Measurements from ENCODE around the gene CCL5. TPM values are rescaled to one million over a fixed set of nuclear protein-coding genes. Genes with fewer than 3 reads are reported as not detected.

The CCL5 gene
- total RNA-seq, 1 experiment from 2014 or later, result not detected

- intact Hi-C loops (cut with micrococcal nuclease), result no loop called here
Measured at GRCh38 chr17:35847006-35847405, 33.2 kb downstream of the CCL5 start.

GRCh38 chr17:35846055-35846809 lies 33.9 kb downstream of the CCL5 start:
- intact Hi-C loops (cut with micrococcal nuclease), result no loop called here
- Mint-ChIP-seq H3K4me1 (ENCODE audit: insufficient read depth, unreplicated experiment) (no peaks in the 10 kb centered on the region), H3K27me3 (ENCODE audit: insufficient read depth, unreplicated experiment) (no peaks in the 10 kb centered on the region), H3K27ac (ENCODE audit: low read depth, unreplicated experiment) (no peak overlapping the region), H3K36me3 (ENCODE audit: insufficient read depth, unreplicated experiment) (peaks cover 83% of the 10 kb centered on the region), H3K9me3 (ENCODE audit: unreplicated experiment) (no peaks in the 10 kb centered on the region), H3K4me3 (ENCODE audit: unreplicated experiment) (no peak overlapping the region)
- no TSS peak for BruUV-seq (replicated peaks)
- TF ChIP-seq CTCF (IDR thresholded peaks at IDR 0.05; ENCODE audit: unreplicated experiment), result no peak
- DNase-seq (ENCODE audit: unreplicated experiment), result no peak
- ChIA-PET CTCF (interaction anchor here (1.6 kb wide), 1 partner anchor 37 kb away, joined by 3 read pairs; the partner anchor contains the start of gene TAF15), POLR2A (interaction anchor here (1.2 to 2.8 kb wide), 2 partner anchors 11 to 25 kb away, joined by 3 to 11 read pairs; no protein-coding TSS in a partner anchor)

More at GRCh38 chr17:35847006-35847405, 33.2 kb downstream of the CCL5 start:
- BruUV-seq (replicated peaks), result no TSS peak
- Mint-ChIP-seq H3K36me3 (ENCODE audit: insufficient read depth, unreplicated experiment) (peaks cover 82% of the 10 kb centered on the region), H3K4me1 (ENCODE audit: insufficient read depth, unreplicated experiment) (no peaks in the 10 kb centered on the region), H3K27me3 (ENCODE audit: insufficient read depth, unreplicated experiment) (no peaks in the 10 kb centered on the region), H3K4me3 (ENCODE audit: unreplicated experiment) (no peak overlapping the region), H3K27ac (ENCODE audit: low read depth, unreplicated experiment) (no peak overlapping the region), H3K9me3 (ENCODE audit: unreplicated experiment) (no peaks in the 10 kb centered on the region)
- POLR2A ChIA-PET, result interaction anchor here (0.6 to 2.8 kb wide), 4 partner anchors 10 to 745 kb away, joined by 3 to 11 read pairs (median 3); partner anchors contain the start of gene DHRS11
- CTCF ChIA-PET, result interaction anchor here (1.0 to 1.6 kb wide), 2 partner anchors 14 to 38 kb away, joined by 3 to 4 read pairs; partner anchors contain the start of gene TAF15
- no peak for DNase-seq (ENCODE audit: unreplicated experiment)
- no peak for TF ChIP-seq CTCF (IDR thresholded peaks at IDR 0.05; ENCODE audit: unreplicated experiment)

DNA sequence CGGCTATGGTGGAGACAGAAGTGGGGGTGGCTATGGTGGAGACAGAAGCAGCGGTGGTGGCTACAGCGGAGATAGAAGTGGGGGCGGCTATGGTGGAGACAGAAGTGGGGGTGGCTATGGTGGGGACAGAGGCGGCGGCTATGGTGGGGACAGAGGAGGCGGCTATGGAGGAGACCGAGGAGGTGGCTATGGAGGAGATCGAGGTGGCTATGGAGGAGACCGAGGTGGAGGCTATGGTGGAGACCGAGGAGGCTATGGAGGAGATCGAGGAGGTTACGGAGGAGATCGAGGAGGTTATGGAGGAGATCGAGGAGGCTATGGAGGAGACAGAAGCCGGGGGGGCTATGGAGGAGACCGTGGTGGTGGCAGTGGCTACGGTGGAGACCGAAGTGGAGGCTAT lies 35.6 kb downstream of the CCL5 start:
- Mint-ChIP-seq H3K36me3 (ENCODE audit: insufficient read depth, unreplicated experiment) (peaks cover 84% of the 10 kb centered on the region), H3K27me3 (ENCODE audit: insufficient read depth, unreplicated experiment) (no peaks in the 10 kb centered on the region), H3K9me3 (ENCODE audit: unreplicated experiment) (no peaks in the 10 kb centered on the region), H3K4me3 (ENCODE audit: unreplicated experiment) (no peak overlapping the region), H3K4me1 (ENCODE audit: insufficient read depth, unreplicated experiment) (no peaks in the 10 kb centered on the region), H3K27ac (ENCODE audit: low read depth, unreplicated experiment) (no peak overlapping the region)
- intact Hi-C loops (cut with micrococcal nuclease), result no loop called here
- no peak for TF ChIP-seq CTCF (IDR thresholded peaks at IDR 0.05; ENCODE audit: unreplicated experiment)
- POLR2A ChIA-PET, result no interaction called here
- CTCF ChIA-PET, result no interaction called here
- no peak for DNase-seq (ENCODE audit: unreplicated experiment)
- TSS peak; percentile 58 for BruUV-seq (replicated peaks)

DNA sequence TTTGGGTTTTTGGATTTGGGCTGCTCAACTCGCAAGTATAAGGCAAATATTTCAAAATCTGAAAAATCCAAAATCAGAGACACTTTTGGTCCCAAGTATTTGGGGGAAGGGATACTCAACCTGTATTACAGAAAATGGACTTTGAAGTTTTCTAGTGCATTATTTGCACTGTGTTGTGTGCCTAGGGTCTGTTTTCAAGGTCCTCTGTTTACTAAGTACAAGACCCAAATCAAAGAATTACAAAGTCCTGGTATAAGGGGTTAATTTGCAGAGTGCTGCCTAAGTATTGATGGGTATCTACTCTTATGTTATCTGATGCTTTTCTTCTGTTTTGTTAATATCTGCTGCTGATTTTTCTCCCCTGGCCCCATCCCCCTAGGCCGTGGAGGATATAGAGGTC lies 36.5 kb downstream of the CCL5 start:
- no peak for DNase-seq (ENCODE audit: unreplicated experiment)
- intact Hi-C loops (cut with micrococcal nuclease), result no loop called here
- ChIA-PET CTCF (no interaction called here), POLR2A (no interaction called here)
- Mint-ChIP-seq H3K27me3 (ENCODE audit: insufficient read depth, unreplicated experiment) (no peaks in the 10 kb centered on the region), H3K4me3 (ENCODE audit: unreplicated experiment) (no peak overlapping the region), H3K4me1 (ENCODE audit: insufficient read depth, unreplicated experiment) (no peaks in the 10 kb centered on the region), H3K36me3 (ENCODE audit: insufficient read depth, unreplicated experiment) (peaks cover 89% of the 10 kb centered on the region), H3K27ac (ENCODE audit: low read depth, unreplicated experiment) (no peak overlapping the region), H3K9me3 (ENCODE audit: unreplicated experiment) (no peaks in the 10 kb centered on the region)
- BruUV-seq (replicated peaks), result no TSS peak
- no peak for TF ChIP-seq CTCF (IDR thresholded peaks at IDR 0.05; ENCODE audit: unreplicated experiment)

Measured in MCF 10A (cell line).